ENCODE measurements around the gene PDE4D.

DNA sequence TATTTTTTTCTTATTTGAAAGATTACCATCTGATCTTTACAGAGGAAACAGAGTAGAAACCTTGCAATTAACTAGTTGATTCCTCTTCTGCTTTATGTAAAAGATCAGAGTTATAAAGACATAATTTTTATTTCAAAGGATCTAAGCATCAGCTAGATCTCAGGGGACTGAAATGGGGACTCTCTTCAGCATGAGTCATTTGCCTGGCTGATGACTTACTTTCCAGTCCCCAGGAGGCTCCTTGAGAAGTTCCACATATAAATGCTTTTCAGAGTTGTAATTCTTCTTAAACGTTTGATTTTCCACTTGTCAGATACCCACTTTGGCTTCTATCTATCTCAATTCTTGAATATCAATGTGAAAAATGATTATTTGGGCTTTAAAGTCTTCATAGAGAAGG lies 921.2 kb downstream of the PDE4D start:
- TF ChIP-seq POLR2A (IDR thresholded peaks at IDR 0.05) (no peak), CTCF (IDR thresholded peaks at IDR 0.05) (no peak)
